HL-60 (cell line): ENCODE results near the gene PIP5K1C.

Source experiments
- DNase-seq, 2 experiments: peaks; one replicate each; pipeline ENCODE4 v3.0.0-alpha.2; 2010 to 2020; ENCODE audit warnings: low read depth in 1 of 2, low spot score in 1 of 2
- H3K27ac ChIP-seq: fragments of 250-450 bp; sonication (Bioruptor Pico); replicated peaks from 2 replicates; pipeline ENCODE4 v1.5.1; 2020; ENCODE audit warnings: mild to moderate bottlenecking, moderate library complexity
- H3K27me3 ChIP-seq: fragments of 250-450 bp; sonication (Bioruptor Pico); 2 replicates; pipeline ENCODE4 v1.5.1; 2021; ENCODE audit warnings: mild to moderate bottlenecking, moderate library complexity; ENCODE audit not compliant: insufficient read depth, poor library complexity, severe bottlenecking
- H3K4me3 ChIP-seq: replicated peaks from 2 replicates; pipeline ENCODE4 v1.5.1; 2011; ENCODE audit warnings: mild to moderate bottlenecking, control low read depth, low read length; ENCODE audit not compliant: insufficient read depth
- GABPA ChIP-seq: IDR thresholded peaks from 2 replicates; pipeline ENCODE4 v1.6.1; 2012; ENCODE audit warnings: low read depth
- POLR2AphosphoS5 ChIP-seq: IDR thresholded peaks from 2 replicates; pipeline ENCODE4 v1.6.1; 2012; ENCODE audit warnings: low read depth
- SPI1 ChIP-seq: IDR thresholded peaks from 2 replicates; pipeline ENCODE4 v1.6.1; 2012; ENCODE audit warnings: low read depth, mild to moderate bottlenecking, borderline replicate concordance
- TF ChIP-seq, protein P1 (sequence below): IDR thresholded peaks from one replicate; pipeline ENCODE4 v1.5.1; 2011; ENCODE audit warnings: low read length, control low read depth, inconsistent platforms; ENCODE audit not compliant: insufficient read depth
- TF ChIP-seq, protein P2 (sequence below): IDR thresholded peaks from 2 replicates; pipeline ENCODE4 v1.6.1; 2012; ENCODE audit warnings: low read depth; ENCODE audit not compliant: insufficient replicate concordance

PIP5K1C gene

DNA sequence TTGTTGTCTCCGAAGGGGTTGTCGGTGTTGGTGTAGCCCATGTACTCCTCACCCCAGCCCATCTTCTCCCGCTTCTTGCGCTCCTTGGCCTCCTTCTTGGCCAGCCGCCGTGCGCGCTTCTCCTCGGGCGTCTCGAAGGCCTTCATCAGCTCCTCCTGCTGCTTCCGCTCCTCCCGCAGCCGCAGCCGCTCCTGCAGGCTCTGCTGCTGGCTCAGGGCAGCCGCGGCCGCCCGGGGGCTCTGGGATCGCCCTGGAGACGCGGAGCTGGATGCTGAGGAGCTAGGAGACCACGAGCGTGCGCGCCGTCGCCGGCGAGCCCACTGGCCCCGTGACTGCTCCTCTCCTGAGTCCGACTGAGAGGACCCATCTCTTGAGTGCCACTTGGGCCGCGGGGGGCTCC, 76.6 kb downstream of the PIP5K1C start:
- H3K4me3 ChIP-seq = no peak overlapping the region
- DNase-seq = no peak
- TF ChIP-seq GABPA (no peak), SPI1 (no peak), POLR2AphosphoS5 (no peak)
- TF ChIP-seq, protein P1, sequence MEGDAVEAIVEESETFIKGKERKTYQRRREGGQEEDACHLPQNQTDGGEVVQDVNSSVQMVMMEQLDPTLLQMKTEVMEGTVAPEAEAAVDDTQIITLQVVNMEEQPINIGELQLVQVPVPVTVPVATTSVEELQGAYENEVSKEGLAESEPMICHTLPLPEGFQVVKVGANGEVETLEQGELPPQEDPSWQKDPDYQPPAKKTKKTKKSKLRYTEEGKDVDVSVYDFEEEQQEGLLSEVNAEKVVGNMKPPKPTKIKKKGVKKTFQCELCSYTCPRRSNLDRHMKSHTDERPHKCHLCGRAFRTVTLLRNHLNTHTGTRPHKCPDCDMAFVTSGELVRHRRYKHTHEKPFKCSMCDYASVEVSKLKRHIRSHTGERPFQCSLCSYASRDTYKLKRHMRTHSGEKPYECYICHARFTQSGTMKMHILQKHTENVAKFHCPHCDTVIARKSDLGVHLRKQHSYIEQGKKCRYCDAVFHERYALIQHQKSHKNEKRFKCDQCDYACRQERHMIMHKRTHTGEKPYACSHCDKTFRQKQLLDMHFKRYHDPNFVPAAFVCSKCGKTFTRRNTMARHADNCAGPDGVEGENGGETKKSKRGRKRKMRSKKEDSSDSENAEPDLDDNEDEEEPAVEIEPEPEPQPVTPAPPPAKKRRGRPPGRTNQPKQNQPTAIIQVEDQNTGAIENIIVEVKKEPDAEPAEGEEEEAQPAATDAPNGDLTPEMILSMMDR = no peak
- H3K27me3 ChIP-seq = no peaks in the 10 kb centered on the region
- no peak overlapping the region for H3K27ac ChIP-seq

- no peak for TF ChIP-seq POLR2AphosphoS5
- TF ChIP-seq GABPA = no peak
- TF ChIP-seq, protein P2, sequence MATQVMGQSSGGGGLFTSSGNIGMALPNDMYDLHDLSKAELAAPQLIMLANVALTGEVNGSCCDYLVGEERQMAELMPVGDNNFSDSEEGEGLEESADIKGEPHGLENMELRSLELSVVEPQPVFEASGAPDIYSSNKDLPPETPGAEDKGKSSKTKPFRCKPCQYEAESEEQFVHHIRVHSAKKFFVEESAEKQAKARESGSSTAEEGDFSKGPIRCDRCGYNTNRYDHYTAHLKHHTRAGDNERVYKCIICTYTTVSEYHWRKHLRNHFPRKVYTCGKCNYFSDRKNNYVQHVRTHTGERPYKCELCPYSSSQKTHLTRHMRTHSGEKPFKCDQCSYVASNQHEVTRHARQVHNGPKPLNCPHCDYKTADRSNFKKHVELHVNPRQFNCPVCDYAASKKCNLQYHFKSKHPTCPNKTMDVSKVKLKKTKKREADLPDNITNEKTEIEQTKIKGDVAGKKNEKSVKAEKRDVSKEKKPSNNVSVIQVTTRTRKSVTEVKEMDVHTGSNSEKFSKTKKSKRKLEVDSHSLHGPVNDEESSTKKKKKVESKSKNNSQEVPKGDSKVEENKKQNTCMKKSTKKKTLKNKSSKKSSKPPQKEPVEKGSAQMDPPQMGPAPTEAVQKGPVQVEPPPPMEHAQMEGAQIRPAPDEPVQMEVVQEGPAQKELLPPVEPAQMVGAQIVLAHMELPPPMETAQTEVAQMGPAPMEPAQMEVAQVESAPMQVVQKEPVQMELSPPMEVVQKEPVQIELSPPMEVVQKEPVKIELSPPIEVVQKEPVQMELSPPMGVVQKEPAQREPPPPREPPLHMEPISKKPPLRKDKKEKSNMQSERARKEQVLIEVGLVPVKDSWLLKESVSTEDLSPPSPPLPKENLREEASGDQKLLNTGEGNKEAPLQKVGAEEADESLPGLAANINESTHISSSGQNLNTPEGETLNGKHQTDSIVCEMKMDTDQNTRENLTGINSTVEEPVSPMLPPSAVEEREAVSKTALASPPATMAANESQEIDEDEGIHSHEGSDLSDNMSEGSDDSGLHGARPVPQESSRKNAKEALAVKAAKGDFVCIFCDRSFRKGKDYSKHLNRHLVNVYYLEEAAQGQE = no peak
- no peak for TF ChIP-seq SPI1
- TF ChIP-seq, protein P1 = no peak
- H3K27ac ChIP-seq = no peak overlapping the region
- no peak for DNase-seq
Observed at GRCh38 chr19:3622224-3622623, 78.0 kb downstream of the PIP5K1C start.

GRCh38 chr19:3621689-3622088, 78.6 kb downstream of the PIP5K1C start:
- DNase-seq = no peak

More at GRCh38 chr19:3622224-3622623, 78.0 kb downstream of the PIP5K1C start:
- Histone ChIP-seq H3K27me3 (no peaks in the 10 kb centered on the region), H3K4me3 (no peak overlapping the region)

GRCh38 chr19:3620817-3621547, 79.3 kb downstream of the PIP5K1C start:
- TF ChIP-seq POLR2AphosphoS5 (no peak), GABPA (no peak), SPI1 (no peak)
- TF ChIP-seq, protein P2 = no peak
- TF ChIP-seq, protein P1 = no peak
- no peak overlapping the region for H3K27ac ChIP-seq
- DNase-seq = no peak
- H3K27me3 ChIP-seq = no peaks in the 10 kb centered on the region
- no peak overlapping the region for H3K4me3 ChIP-seq

More at GRCh38 chr19:3621689-3622088, 78.6 kb downstream of the PIP5K1C start:
- no peak for TF ChIP-seq SPI1
- no peak overlapping the region for H3K4me3 ChIP-seq
- no peaks in the 10 kb centered on the region for H3K27me3 ChIP-seq
- H3K27ac ChIP-seq = no peak overlapping the region
